Sigmoid colon (tissue), 4 donors: ENCODE measurements around the gene RANBP17.

Experiments
- CTCF ChIP-seq, 4 experiments: fragments of 450-650 bp in 3 of 4; fragments of 200-600 bp in 1 of 4; IDR thresholded peaks; one replicate each; pipeline ENCODE4 v1.5.1; 2016 to 2019; ENCODE audit warnings: antibody characterized with exemption in 4 of 4, mild to moderate bottlenecking in 3 of 4, moderate library complexity in 2 of 4
- POLR2A ChIP-seq, 2 donors: fragments of 450-650 bp; IDR thresholded peaks; one replicate each; pipeline ENCODE4 v1.6.1; 2016; ENCODE audit warnings: antibody characterized with exemption in 2 of 2, mild to moderate bottlenecking in 2 of 2, moderate library complexity in 2 of 2
- POLR2AphosphoS5 ChIP-seq, 4 donors: sonication (generic); formaldehyde crosslinking; IDR thresholded peaks; one replicate each; pipeline ENCODE4 v1.6.1; 2017; ENCODE audit warnings: antibody characterized with exemption in 4 of 4

GRCh38 chr5:171316258-171317121 lies 454.7 kb downstream of the RANBP17 start:
- TF ChIP-seq POLR2A (IDR thresholded peaks at IDR 0.05), result no peak
- no peak for TF ChIP-seq CTCF (IDR thresholded peaks at IDR 0.05)
- no peak for TF ChIP-seq POLR2AphosphoS5 (IDR thresholded peaks at IDR 0.05)
